ENCODE results near the gene CLASRP.
A peak's percentile ranks its signal among the peaks of the same experiment; 100 is the strongest.

Gene CLASRP

GRCh38 chr19:45023048-45023447, 15.8 kb upstream of the CLASRP start:
- no peak for DNase-seq

DNA sequence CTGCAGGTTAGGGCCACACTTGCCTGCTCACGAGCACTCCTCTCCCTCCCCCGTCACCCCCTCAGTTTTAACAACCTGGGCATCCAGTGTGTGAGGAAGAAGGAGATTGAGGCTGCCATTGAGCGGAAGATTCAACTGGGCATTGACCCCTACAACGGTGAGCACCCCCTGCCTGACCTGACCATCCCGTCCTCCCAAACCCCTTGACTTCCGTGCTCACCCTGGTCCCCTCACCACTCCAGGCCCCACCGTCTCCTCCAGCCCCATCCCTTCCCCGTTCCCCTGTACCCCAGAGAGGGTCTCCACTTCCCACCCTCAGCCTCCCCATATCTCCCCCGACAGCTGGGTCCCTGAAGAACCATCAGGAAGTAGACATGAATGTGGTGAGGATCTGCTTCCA, 13.6 kb upstream of the CLASRP start:
- DNase-seq, result no peak

- no peak for DNase-seq
These were observed 11.5 kb upstream of the CLASRP start for GRCh38 chr19:45027371-45027770.

DNA sequence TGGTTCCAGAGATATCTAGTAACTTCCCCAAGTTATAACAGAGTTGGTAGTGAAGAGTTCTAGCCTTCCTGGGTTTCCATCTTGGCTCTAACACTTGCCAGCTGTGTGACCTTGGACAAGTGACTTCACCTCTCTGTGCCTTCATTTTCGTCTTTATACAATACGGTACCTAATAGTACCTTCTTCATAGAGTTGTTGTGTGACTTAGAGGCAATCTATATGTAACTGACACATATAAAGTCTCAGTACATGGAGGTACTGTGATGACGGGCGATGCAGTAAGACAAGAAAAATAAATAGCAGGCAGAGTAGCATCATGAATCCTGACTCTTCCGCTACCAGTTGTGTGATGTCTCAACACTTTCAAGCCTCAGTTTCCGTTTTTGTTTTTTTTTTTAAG, 8.0 kb upstream of the CLASRP start:
- no peak for DNase-seq

DNA sequence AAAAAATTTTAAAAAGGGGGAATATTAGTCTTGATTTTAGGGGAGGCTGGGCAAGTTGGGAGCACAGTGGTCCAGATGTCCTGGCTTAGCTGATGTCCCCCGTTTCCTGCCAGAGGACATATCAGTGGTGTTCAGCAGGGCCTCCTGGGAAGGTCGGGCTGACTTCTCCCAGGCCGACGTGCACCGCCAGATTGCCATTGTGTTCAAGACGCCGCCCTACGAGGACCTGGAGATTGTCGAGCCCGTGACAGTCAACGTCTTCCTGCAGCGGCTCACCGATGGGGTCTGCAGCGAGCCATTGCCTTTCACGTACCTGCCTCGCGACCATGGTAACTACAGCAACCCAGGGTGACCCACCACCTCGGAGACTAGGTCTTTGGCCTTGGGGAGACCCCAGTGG, 6.4 kb upstream of the CLASRP start:
- no peak for DNase-seq

GRCh38 chr19:45035755-45036154, 3.1 kb upstream of the CLASRP start:
- no peak for DNase-seq

DNA sequence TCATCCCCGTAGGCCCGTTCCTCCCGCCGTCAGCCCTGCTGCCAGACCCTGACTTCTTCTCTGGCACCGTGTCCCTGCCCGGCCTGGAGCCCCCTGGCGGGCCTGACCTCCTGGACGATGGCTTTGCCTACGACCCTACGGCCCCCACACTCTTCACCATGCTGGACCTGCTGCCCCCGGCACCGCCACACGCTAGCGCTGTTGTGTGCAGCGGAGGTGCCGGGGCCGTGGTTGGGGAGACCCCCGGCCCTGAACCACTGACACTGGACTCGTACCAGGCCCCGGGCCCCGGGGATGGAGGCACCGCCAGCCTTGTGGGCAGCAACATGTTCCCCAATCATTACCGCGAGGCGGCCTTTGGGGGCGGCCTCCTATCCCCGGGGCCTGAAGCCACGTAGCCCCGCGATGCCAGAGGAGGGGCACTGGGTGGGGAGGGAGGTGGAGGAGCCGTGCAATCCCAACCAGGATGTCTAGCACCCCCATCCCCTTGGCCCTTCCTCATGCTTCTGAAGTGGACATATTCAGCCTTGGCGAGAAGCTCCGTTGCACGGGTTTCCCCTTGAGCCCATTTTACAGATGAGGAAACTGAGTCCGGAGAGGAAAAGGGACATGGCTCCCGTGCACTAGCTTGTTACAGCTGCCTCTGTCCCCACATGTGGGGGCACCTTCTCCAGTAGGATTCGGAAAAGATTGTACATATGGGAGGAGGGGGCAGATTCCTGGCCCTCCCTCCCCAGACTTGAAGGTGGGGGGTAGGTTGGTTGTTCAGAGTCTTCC, 1.3 kb upstream of the CLASRP start:
- DNase-seq, result no peak

- DNase-seq, result no peak
These were observed 1.4 kb downstream of the CLASRP start for GRCh38 chr19:45040059-45040771.

DNA sequence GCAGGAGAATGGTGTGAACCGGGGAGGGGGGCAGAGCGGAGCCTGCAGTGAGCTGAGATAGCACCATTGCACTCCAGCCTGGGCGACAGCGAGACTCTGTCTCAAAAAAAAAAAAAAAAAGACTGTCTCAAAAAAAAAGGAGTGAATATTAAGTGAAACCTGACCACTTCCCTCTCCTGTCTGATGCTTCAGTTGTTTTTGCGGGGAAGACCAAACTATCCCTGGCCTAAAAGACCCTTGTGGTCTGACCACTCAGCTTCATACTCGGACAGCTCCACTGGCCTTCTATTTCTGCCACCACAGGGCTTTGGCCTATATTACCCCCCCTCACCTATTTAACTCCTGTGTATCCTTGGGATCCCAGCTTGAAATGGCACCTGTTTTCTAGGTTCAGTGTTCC, 2.3 kb downstream of the CLASRP start:
- DNase-seq, result no peak

- DNase-seq, result no peak
These were observed 7.0 kb downstream of the CLASRP start for GRCh38 chr19:45045671-45046353.

DNA sequence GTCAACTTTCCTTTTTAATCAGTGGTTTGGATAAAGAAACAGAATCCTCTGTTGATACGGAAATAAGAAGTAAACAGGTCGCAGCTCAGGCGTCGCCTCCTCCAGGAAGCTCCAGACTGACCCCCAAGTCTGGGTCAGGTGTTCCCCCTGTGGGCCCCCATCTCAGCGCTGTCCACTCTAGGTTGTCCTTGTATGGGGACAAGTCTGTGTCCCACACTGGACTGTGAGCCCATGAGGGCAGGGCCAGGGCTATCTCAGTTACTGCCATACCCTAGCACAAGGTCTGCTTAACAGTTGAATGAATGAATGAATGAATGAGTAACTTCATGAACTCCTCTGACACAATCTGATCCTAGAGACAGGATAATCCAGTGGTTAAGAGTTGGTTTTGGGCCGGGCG, 7.5 kb downstream of the CLASRP start:
- no peak for DNase-seq

- DNase-seq, result no peak
These were observed 8.4 kb downstream of the CLASRP start for GRCh38 chr19:45047188-45047797.

- no peak for DNase-seq
These were observed 10.4 kb downstream of the CLASRP start for GRCh38 chr19:45049073-45049736.

- no peak for DNase-seq
These were observed 11.2 kb downstream of the CLASRP start for GRCh38 chr19:45050036-45050435.

DNA sequence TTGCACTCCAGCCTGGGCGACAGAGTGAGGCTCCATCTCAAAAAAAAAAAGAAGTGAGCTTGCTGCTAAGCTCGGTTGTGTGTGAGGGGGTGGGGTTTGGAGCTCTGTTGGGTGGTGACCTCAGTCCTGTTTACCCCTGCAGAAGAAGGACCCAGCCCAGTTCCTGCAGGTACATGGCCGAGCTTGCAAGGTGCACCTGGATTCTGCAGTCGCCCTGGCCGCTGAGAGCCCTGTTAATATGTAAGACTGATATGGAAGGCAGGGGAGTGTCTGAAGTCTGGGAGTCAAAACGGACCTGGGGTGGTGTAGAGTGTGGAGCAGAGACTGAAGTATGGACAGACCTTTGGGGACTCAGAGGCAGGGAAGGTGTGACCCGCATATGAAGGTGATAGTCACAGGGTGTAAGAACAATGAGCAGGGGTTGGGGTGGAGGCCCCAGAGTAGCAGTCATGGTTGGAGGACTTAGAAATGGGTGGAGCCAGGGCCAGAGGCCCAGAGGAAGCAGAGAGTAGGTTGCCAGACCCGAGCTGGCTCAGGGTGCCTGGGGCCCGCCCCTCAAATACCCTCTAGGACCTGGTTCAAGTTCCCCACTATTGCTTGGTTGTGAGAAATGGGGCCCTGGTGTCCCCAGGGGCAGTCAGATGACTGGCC, 13.2 kb downstream of the CLASRP start:
- no peak for DNase-seq

GRCh38 chr19:45056831-45057230, 18.0 kb downstream of the CLASRP start:
- DNase-seq, result no peak

GRCh38 chr19:45057444-45057843, 18.6 kb downstream of the CLASRP start:
- no peak for DNase-seq

- DNase-seq, result no peak
These were observed 19.8 kb downstream of the CLASRP start for GRCh38 chr19:45058622-45059159.

- peak; percentile 80 for DNase-seq
These were observed 20.6 kb downstream of the CLASRP start for GRCh38 chr19:45059258-45059965.

DNA sequence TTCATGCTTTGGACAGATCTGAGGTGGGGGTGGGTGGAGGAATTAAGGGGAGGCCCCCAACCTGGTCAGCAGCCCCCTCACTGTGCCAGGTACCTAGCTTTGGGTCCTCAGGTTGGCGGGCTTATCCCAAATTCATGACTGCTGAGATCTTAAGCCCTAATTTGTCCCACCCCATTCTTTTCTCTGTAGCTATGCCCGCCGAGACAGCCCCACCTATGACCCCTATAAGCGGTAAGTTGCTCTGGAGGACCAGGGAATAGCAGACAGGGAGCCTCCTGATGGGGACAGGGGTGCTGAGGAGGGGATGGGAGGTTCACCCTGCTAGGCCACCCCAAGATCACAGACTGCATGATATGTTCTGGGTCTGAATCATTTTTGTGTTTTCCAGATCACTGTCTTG, 23.1 kb downstream of the CLASRP start:
- DNase-seq, result no peak
